H1 (cell line): ENCODE measurements around the gene GCNA. TPM values are rescaled to one million over a fixed set of nuclear protein-coding genes. Genes with fewer than 3 reads are reported as not detected.

ENCODE experiments used
- CTCF ChIA-PET: fragments of 300-600 bp; sonication (Branson Sonifier 250); formaldehyde crosslinking; loops from one replicate; lab custom pipeline; 2021; ENCODE audit not compliant: partially characterized antibody; lab: Charles Lee
- POLR2A ChIA-PET: fragments of 300-600 bp; sonication (Branson Sonifier 250); formaldehyde crosslinking; loops from one replicate; lab custom pipeline; 2021; ENCODE audit warnings: inconsistent platforms; ENCODE audit not compliant: partially characterized antibody; lab: Charles Lee
- DNase-seq, 2 experiments: peaks; one replicate each; pipeline versions ENCODE4 v3.0.0 to v3.0.0-alpha.2; 2010 to 2022; ENCODE audit warnings: low spot score in 2 of 2, low read depth in 1 of 2, mixed read lengths in 1 of 2
- FAIRE-seq: peaks from 2 replicates; lab custom pipeline; 2011; peaks lifted over from hg19 to GRCh38; lab: Jason Lieb, UNC
- H2AFZ ChIP-seq: 2 replicates; pipeline ENCODE4 v1.8.1; 2012; ENCODE audit warnings: low read length, inconsistent platforms
- H2AK5ac ChIP-seq: 2 replicates; pipeline ENCODE4 v1.6.1; 2013; ENCODE audit warnings: low read depth, low read length
- H2BK120ac ChIP-seq: replicated peaks from 2 replicates; pipeline ENCODE3; 2013; ENCODE audit warnings: low read depth, low read length, inconsistent platforms
- H2BK12ac ChIP-seq: 2 replicates; pipeline ENCODE4 v1.6.1; 2013; ENCODE audit warnings: low read depth, low read length
- H2BK15ac ChIP-seq: 2 replicates; pipeline ENCODE4 v1.6.1; 2013; ENCODE audit warnings: low read length
- H2BK20ac ChIP-seq: 2 replicates; pipeline ENCODE4 v1.6.1; 2013; ENCODE audit warnings: low read length
- H2BK5ac ChIP-seq: 2 replicates; pipeline ENCODE4 v1.6.1; 2013; ENCODE audit warnings: low read depth, low read length
- H3K14ac ChIP-seq: 2 replicates; pipeline ENCODE4 v1.6.1; 2013; ENCODE audit warnings: inconsistent platforms; ENCODE audit not compliant: insufficient read length
- H3K18ac ChIP-seq: 2 replicates; pipeline ENCODE4 v1.6.1; 2013; ENCODE audit warnings: low read length; ENCODE audit errors: extremely low read depth
- H3K23ac ChIP-seq: 2 replicates; pipeline ENCODE4 v1.6.1; 2013; ENCODE audit warnings: inconsistent platforms; ENCODE audit not compliant: insufficient read length
- H3K23me2 ChIP-seq: 2 replicates; pipeline ENCODE4 v1.6.1; 2013; ENCODE audit warnings: low read depth, low read length
- H3K27ac ChIP-seq: 2 replicates; pipeline ENCODE4 v1.6.1; 2011; ENCODE audit warnings: low read depth, low read length, inconsistent platforms
- H3K27me3 ChIP-seq, 4 experiments: replicated peaks in 1 of 4; 1 replicate in 1 of 4; 2 replicates in 3 of 4; pipeline versions ENCODE4 v1.6.1 to v1.8.1; 2011 to 2013; ENCODE audit warnings: low read length in 3 of 4, mild to moderate bottlenecking in 3 of 4, inconsistent platforms in 2 of 4, mixed read lengths in 2 of 4, moderate library complexity in 1 of 4; ENCODE audit not compliant: control insufficient read depth in 3 of 4, insufficient read depth in 3 of 4; ENCODE audit errors: extremely low read depth in 1 of 4
- H3K36me3 ChIP-seq, 4 experiments: 2 replicates each; pipeline versions ENCODE4 v1.6.1 to v1.8.1; 2011 to 2013; ENCODE audit warnings: mild to moderate bottlenecking in 4 of 4, low read length in 3 of 4, moderate library complexity in 2 of 4, control low read depth in 1 of 4, inconsistent platforms in 1 of 4; ENCODE audit not compliant: insufficient read depth in 4 of 4, control insufficient read depth in 2 of 4
- H3K4ac ChIP-seq: replicated peaks from 2 replicates; pipeline ENCODE3; 2013; ENCODE audit warnings: low read length, low read depth, mixed read lengths, inconsistent platforms; ENCODE audit not compliant: insufficient read length
- H3K4me1 ChIP-seq, 4 experiments: replicated peaks in 1 of 4; 1 replicate in 1 of 4; 2 replicates in 3 of 4; pipeline versions ENCODE4 v1.6.1 to v1.8.1; 2011 to 2013; ENCODE audit warnings: low read length in 3 of 4, inconsistent platforms in 2 of 4, mixed read lengths in 1 of 4; ENCODE audit not compliant: insufficient read depth in 4 of 4, control insufficient read depth in 3 of 4
- H3K4me2 ChIP-seq, 2 experiments: 2 replicates each; pipeline versions ENCODE4 v1.6.1 to v1.8.1; 2011 to 2013; ENCODE audit warnings: low read depth in 2 of 2, low read length in 2 of 2, control low read depth in 1 of 2, inconsistent platforms in 1 of 2, mild to moderate bottlenecking in 1 of 2; ENCODE audit not compliant: insufficient read depth in 1 of 2
- H3K4me3 ChIP-seq, 4 experiments: fragments of 200-600, 300-600 bp in 1 of 4; sonication (generic), shearing (Covaris generic), sonication (Bioruptor Twin) in 1 of 4; 2 replicates each; pipeline versions ENCODE4 v1.5.1 to v1.8.1; 2011 to 2016; ENCODE audit warnings: low read length in 4 of 4, low read depth in 3 of 4, control low read depth in 2 of 4, inconsistent platforms in 2 of 4, mild to moderate bottlenecking in 2 of 4, mixed read lengths in 1 of 4, moderate library complexity in 1 of 4; ENCODE audit not compliant: insufficient read depth in 2 of 4; ENCODE audit errors: extremely low read depth in 1 of 4
- H3K56ac ChIP-seq: replicated peaks from 2 replicates; pipeline ENCODE3; 2013; ENCODE audit warnings: low read depth, mild to moderate bottlenecking, mixed read lengths, low read length, inconsistent platforms; ENCODE audit not compliant: insufficient read length
- H3K79me1 ChIP-seq: 2 replicates; pipeline ENCODE4 v1.6.1; 2013; ENCODE audit warnings: low read depth, low read length, control low read depth
- H3K79me2 ChIP-seq, 2 experiments: 2 replicates each; pipeline versions ENCODE4 v1.6.1 to v1.8.1; 2012 to 2013; ENCODE audit warnings: low read length in 2 of 2, mild to moderate bottlenecking in 2 of 2, inconsistent platforms in 1 of 2; ENCODE audit not compliant: insufficient read depth in 2 of 2, control insufficient read depth in 1 of 2
- H3K9ac ChIP-seq, 4 experiments: replicated peaks in 1 of 4; 1 replicate in 1 of 4; 2 replicates in 3 of 4; pipeline versions ENCODE4 v1.6.1 to v1.8.1; 2011 to 2013; ENCODE audit warnings: low read depth in 3 of 4, low read length in 3 of 4, control low read depth in 2 of 4, mild to moderate bottlenecking in 2 of 4, moderate library complexity in 2 of 4, inconsistent platforms in 1 of 4; ENCODE audit errors: extremely low read depth in 1 of 4
- H3K9me3 ChIP-seq, 2 experiments: 2 replicates each; pipeline versions ENCODE4 v1.6.1 to v1.8.1; 2012 to 2013; ENCODE audit warnings: mild to moderate bottlenecking in 2 of 2, moderate library complexity in 2 of 2, control low read depth in 1 of 2, inconsistent platforms in 1 of 2, low read depth in 1 of 2, low read length in 1 of 2, mixed read lengths in 1 of 2; ENCODE audit not compliant: insufficient read depth in 2 of 2
- H4K20me1 ChIP-seq, 2 experiments: replicated peaks in 1 of 2; 2 replicates each; pipeline versions ENCODE3 to v1.8.1; 2011 to 2013; ENCODE audit warnings: inconsistent platforms in 2 of 2, low read length in 2 of 2, mild to moderate bottlenecking in 1 of 2; ENCODE audit not compliant: insufficient read depth in 2 of 2, control insufficient read depth in 1 of 2
- H4K5ac ChIP-seq: 2 replicates; pipeline ENCODE4 v1.6.1; 2013; ENCODE audit warnings: low read length, low read depth, mixed read lengths, inconsistent platforms; ENCODE audit not compliant: insufficient read length
- H4K8ac ChIP-seq: 2 replicates; pipeline ENCODE4 v1.8.0; 2013; ENCODE audit warnings: mild to moderate bottlenecking, moderate library complexity, low read length, inconsistent platforms; ENCODE audit not compliant: insufficient read depth; ENCODE audit errors: extremely low read depth
- H4K91ac ChIP-seq: replicated peaks from 2 replicates; pipeline ENCODE3; 2013; ENCODE audit warnings: low read length, mixed read lengths, inconsistent platforms; ENCODE audit not compliant: insufficient read length
- EP300 ChIP-seq, 2 experiments: IDR thresholded peaks; 1 replicate in 1 of 2; 2 replicates in 1 of 2; pipeline ENCODE4 v1.6.1; 2011 to 2012; ENCODE audit warnings: low read depth in 2 of 2, low read length in 2 of 2, mild to moderate bottlenecking in 2 of 2, borderline replicate concordance in 1 of 2, inconsistent platforms in 1 of 2, moderate library complexity in 1 of 2
- HDAC2 ChIP-seq, 2 experiments: fragments of 300-600 bp in 1 of 2; sonication (generic) in 1 of 2; IDR thresholded peaks; 2 replicates each; pipeline ENCODE4 v1.6.1; 2011 to 2012; ENCODE audit warnings: low read depth in 2 of 2, low read length in 2 of 2, mild to moderate bottlenecking in 2 of 2, moderate library complexity in 2 of 2, borderline replicate concordance in 1 of 2, inconsistent platforms in 1 of 2
- MAFK ChIP-seq: IDR thresholded peaks from 2 replicates; pipeline ENCODE4 v1.6.1; 2012; ENCODE audit warnings: low read depth, mild to moderate bottlenecking, improper control_type of control experiment, low read length
- TCF12 ChIP-seq: IDR thresholded peaks from 2 replicates; pipeline ENCODE4 v1.6.1; 2011; ENCODE audit warnings: low read depth, mild to moderate bottlenecking, low read length
- WGBS, 2 experiments: shearing (Covaris generic) in 1 of 2; methylation state at CpG; one replicate each; pipeline versions ENCODE4 v1.1.6 to v1.1.7; 2013 to 2015; ENCODE audit warnings: low lambda C conversion rate in 2 of 2, mixed read lengths in 2 of 2, inconsistent platforms in 1 of 2, low coverage in 1 of 2, missing lambda C conversion rate in 1 of 2; ENCODE audit not compliant: insufficient replicate concordance in 2 of 2, insufficient coverage in 1 of 2, insufficient read length in 1 of 2; ENCODE audit errors: extremely low coverage in 1 of 2, missing lambda C conversion rate in 1 of 2; 5-methylcytosine and 5-hydroxymethylcytosine counted together
- polyA plus RNA-seq, 7 experiments: library from polyadenylated mRNA; depleted of rRNA in 3 of 7; stranded (reverse) in 5 of 7; unstranded in 2 of 7; fragments of >200 nt in 5 of 7; fragments of 200-250 nt in 2 of 7; gene quantifications; 1 replicate in 5 of 7; 2 replicates in 1 of 7; 4 replicates in 1 of 7; pipeline versions ENCODE4 v1.2.1 to v1.2.3, GENCODE V29; 2011 to 2013; ENCODE audit warnings: missing spikeins in 2 of 7, mixed read lengths in 2 of 7
- total RNA-seq: library from RNA; stranded (reverse); fragmentation: NEBNext Ultra II Directional; extraction: Animal tissue kit (Norgen Biotek cat#: 25700); gene quantifications from 2 replicates; pipeline ENCODE4 v1.2.1, GENCODE V29; 2021

GCNA gene
- total and polyA plus RNA-seq, 2 of the 8 experiments (the other 6 are each of a cell fraction or from before 2014, with no cell fraction given) = 0.41 to 0.95 TPM

- Histone ChIP-seq H3K14ac (no peak overlapping the region), H3K79me2 (no peaks in the 10 kb centered on the region), H3K9ac (no peak overlapping the region), H2BK12ac (no peak overlapping the region), H3K27me3 (no peaks in the 10 kb centered on the region), H4K5ac (no peak overlapping the region), H2BK20ac (no peak overlapping the region), H2BK120ac (no peak overlapping the region), H3K27ac (no peak overlapping the region), H2AK5ac (no peak overlapping the region), H3K23me2 (no peaks in the 10 kb centered on the region), H3K23ac (no peak overlapping the region), H4K20me1 (no peaks in the 10 kb centered on the region), H3K18ac (no peak overlapping the region), H2AFZ (no peak overlapping the region), H3K4me2 (no peak overlapping the region), H3K9me3 (no peaks in the 10 kb centered on the region), H4K91ac (no peak overlapping the region), H3K79me1 (no peaks in the 10 kb centered on the region), H3K4ac (no peak overlapping the region), H3K4me1 (no peaks in the 10 kb centered on the region), H3K36me3 (no peaks in the 10 kb centered on the region), H3K4me3 (no peak overlapping the region), H3K56ac (no peak overlapping the region), H2BK15ac (no peak overlapping the region), H4K8ac (no peak overlapping the region), H2BK5ac (no peak overlapping the region)
- ChIA-PET POLR2A (no interaction called here), CTCF (interaction anchor here (0.6 kb wide), 1 partner anchor 14 kb away, joined by 3 read pairs; no protein-coding TSS in a partner anchor)
- FAIRE-seq (no peak), DNase-seq (no peak)
- TF ChIP-seq TCF12 (no peak), EP300 (IDR thresholded peaks at IDR 0.05; ENCODE audit: borderline replicate concordance in 1 of 2, low read depth in 2 of 2, low read length in 2 of 2) (no peak), HDAC2 (IDR thresholded peaks at IDR 0.05; ENCODE audit: borderline replicate concordance in 1 of 2, low read depth in 2 of 2, low read length in 2 of 2) (no peak), MAFK (no peak)
- 90% methylated on average over 3 of the region's 4 CpGs; no CpG with 5 or more reads in 1 of the 2 experiments for WGBS, 2 experiments
Measured at GRCh38 chrX:71637848-71638247, 59.6 kb downstream of the GCNA start.
